HG02943 (cell line): ENCODE data around the gene IQGAP1.

Experiments
- ATAC-seq: cut with Tn5 transposase; IDR thresholded peaks from one replicate; pipeline ENCODE4 v1.9.1; 2021; ENCODE audit warnings: mild to moderate bottlenecking, low read depth, moderate library complexity; ENCODE audit not compliant: unreplicated experiment

Gene IQGAP1

GRCh38 chr15:90365414-90366055, 22.5 kb upstream of the IQGAP1 start:
- no peak for ATAC-seq

GRCh38 chr15:90367576-90367975, 20.5 kb upstream of the IQGAP1 start:
- no peak for ATAC-seq

DNA sequence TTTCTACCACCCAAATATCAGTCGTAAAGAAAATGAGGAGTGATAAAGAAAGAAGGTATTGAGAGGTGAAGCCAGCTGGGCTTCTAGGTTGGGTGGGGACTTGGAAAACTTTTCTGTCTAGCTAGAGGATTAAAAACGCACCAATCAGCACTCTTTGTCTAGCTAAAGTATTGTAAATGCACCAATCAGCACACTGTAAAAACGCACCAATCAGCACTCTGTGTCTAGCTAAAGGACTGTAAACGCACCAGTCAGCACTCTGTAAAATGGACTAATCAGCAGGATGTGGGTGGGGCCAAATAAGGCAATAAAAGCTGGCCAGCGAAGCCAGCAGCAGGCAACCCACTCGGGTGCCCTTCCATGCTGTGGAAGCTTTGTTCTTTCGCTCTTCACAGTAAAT, 13.0 kb upstream of the IQGAP1 start:
- no peak for ATAC-seq

DNA sequence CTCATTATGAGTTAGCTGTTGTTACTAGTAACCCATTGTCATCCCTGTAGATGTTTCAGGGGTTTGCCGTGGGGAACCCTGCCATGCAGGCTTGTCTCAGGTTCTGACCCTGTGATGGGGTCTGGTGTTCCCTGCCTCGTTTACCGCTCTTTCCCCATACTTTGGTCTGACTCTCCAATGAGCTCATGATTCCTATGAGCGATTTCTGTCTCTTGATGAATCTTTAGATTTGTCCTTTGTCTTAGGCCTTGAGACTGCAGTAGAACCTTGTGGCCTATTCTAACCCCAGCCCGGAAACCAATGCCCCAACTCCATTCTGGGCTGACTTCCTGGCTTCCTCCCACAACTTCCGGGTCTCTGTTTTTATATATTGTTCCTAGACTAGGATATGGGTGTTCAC, 11.3 kb upstream of the IQGAP1 start:
- ATAC-seq = no peak

- ATAC-seq = no peak
These were observed 8.8 kb upstream of the IQGAP1 start for GRCh38 chr15:90379263-90379662.

DNA sequence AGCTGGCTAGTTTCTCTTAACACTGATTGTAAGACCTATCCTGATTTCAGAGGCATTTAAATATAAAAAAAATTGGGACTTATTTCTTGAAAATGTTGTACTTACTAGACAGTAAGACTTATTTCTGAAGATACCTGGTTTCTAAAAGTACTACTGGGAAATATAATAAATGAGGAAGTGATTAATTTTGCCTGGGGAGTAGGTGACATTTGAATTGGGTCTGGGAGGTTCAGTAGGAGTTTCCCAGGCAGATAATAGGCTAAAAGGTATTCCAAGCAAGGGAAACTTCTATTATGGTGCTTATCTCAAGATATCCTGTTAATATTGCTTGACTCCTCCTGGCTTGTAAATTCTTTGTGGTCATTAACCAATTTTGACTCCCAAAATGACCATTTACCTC, 6.5 kb upstream of the IQGAP1 start:
- ATAC-seq = no peak

- ATAC-seq = no peak
These were observed 5.7 kb upstream of the IQGAP1 start for GRCh38 chr15:90382320-90382719.

DNA sequence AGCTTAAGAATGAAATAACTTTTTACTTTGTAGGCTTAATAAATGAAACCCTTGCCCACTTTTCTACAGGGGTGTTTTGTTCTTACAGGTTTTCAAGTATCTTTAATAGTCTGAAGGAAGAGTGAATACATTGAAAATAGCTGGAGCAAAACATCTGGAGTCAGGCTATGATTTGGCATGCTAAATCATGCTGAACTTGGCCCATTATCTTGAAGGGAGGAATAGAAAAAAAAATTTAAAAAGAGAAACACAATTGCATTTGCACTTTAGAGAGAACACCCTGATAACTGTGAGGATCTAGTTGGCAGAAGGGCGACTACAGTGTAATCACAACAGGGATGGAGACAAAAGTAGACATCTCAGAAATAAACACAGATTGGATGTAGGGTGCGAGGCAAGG, 1.8 kb upstream of the IQGAP1 start:
- ATAC-seq = no peak

GRCh38 chr15:90388462-90389380, 679 bp downstream of the IQGAP1 start:
- ATAC-seq = peak; percentile 48

- no peak for ATAC-seq
These were observed 1.5 kb downstream of the IQGAP1 start for GRCh38 chr15:90389513-90389912.

GRCh38 chr15:90393040-90393439, 5.0 kb downstream of the IQGAP1 start:
- ATAC-seq = no peak

GRCh38 chr15:90394074-90394473, 6.0 kb downstream of the IQGAP1 start:
- ATAC-seq = no peak

DNA sequence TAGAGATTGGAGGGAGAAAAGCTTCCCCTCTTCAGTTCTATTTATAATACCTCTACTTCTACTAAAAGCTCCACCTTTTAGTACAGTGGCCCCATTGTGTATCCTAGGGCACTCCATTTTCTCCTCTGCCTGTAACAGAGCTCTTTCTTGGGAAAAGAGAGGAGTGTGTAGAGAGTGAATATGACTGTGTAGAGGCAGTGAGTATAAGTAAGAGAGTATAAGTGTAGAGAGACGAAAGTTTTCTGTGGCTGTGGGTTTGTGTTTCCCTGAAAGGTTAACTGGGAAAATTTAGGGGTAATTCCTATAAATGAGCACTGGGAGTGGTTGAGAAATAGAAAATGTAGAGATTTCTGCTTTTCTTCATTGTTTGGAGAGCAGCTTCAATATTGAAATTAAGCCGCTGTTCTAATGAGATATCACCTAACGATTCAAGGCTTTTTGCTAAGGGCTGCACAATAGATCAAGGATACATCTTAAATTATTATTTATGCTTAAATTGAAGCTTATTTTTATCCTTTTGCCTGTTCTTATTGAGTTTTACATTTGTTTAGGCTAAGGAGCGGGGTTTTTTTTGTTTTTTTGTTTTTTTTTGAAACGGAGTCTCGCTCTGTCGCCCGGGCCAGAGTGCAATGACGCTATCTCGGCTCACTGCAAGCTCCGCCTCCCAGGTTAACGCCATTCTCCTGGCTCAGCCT, 6.9 kb downstream of the IQGAP1 start:
- no peak for ATAC-seq

GRCh38 chr15:90396321-90396720, 8.3 kb downstream of the IQGAP1 start:
- ATAC-seq = no peak

GRCh38 chr15:90400005-90400758, 12.1 kb downstream of the IQGAP1 start:
- no peak for ATAC-seq

- ATAC-seq = peak; percentile 88
These were observed 12.8 kb downstream of the IQGAP1 start for GRCh38 chr15:90400759-90401314.

- no peak for ATAC-seq
These were observed 13.5 kb downstream of the IQGAP1 start for GRCh38 chr15:90401495-90401894.

DNA sequence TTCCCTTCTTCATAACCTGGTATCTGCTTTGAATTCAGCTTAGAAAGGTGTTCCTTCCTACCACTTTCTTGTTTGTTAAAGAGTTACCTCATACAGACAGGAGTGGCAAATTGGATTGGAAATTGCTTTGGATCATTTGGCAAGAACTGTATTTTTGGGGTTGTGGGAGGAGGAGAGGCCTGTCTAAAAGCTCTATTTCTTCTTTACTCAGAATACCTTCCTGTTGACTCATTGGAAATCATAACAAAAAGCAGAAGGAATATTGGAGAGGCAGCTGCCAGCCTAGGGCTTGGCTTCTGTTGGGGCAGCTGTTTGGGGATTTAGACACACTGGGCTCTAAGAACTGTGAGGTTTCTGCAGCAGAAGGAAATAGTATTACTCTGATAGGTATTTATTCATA, 14.2 kb downstream of the IQGAP1 start:
- ATAC-seq = no peak

DNA sequence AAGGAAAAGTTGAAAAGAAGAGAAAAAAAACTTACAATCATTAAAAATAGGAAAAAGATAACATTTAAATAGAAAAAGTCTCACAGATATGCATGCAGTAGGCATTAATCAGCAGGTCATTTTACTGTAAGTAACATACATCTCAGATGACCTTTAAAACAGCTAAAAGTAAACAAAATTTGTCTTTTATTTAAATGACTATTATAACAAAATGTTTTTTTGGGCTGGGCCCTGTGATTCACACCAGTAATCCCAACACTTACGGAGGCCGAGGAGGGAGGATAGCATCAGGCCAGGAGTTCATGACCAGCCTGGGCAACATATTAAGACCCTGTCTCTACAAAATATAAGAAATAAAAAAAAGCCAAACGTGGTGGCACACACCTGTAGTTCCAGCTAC, 14.7 kb downstream of the IQGAP1 start:
- ATAC-seq = no peak

DNA sequence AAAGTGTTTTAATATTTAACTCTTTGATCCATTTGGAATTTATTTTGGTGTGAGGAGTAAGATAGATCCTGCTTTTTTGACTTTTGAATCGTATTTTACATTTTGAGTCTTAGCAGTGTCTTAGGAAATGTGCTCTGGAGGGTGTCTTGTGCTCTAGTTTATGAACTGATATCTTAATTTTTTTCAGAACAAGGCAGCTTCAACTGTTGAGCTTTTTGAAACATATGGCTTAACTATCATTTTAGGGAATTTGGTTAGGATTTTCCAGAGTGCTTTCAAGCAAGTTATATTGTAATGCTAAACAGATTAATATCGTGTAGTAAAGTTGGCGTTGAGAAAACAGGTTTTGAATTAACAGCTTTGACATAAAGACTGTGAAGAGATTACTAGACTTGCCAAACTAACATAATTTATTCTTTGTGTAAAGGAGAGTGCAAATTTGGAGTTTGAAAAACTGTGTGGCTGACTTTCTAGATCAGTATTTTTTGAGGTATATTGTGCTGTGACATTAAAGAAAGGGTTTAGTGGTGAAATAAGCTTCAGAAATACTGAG, 17.1 kb downstream of the IQGAP1 start:
- ATAC-seq = no peak
